ENCODE results near the gene ROBO2. TPM values are rescaled to one million over a fixed set of nuclear protein-coding genes. Genes with fewer than 3 reads are reported as not detected.

Gene ROBO2
- total RNA-seq, 4 donors from 2014 or later, result 4.7 to 8.4 (median 6.6) TPM

DNA sequence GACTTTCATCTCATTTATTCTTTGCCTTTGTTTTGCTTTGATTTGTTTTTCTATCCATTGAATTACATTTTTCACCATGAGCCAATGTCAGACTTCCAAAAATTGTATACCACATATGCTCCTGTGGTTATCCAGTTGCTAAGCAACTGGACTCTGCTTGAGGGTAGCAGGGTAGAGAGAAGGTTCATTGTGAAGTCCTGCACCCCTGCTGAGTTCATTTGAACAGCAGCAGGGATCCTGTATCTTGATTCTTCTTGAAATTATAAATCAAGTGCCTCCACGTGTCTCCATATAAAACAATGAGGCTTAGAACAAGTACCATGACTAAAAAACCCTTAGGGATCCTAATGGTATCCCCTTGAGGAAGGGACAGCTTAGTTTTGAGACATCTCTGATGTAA, 449.3 kb downstream of the ROBO2 start:
- no peak for TF ChIP-seq POLR2A (IDR thresholded peaks at IDR 0.05)
- TF ChIP-seq, protein P1, sequence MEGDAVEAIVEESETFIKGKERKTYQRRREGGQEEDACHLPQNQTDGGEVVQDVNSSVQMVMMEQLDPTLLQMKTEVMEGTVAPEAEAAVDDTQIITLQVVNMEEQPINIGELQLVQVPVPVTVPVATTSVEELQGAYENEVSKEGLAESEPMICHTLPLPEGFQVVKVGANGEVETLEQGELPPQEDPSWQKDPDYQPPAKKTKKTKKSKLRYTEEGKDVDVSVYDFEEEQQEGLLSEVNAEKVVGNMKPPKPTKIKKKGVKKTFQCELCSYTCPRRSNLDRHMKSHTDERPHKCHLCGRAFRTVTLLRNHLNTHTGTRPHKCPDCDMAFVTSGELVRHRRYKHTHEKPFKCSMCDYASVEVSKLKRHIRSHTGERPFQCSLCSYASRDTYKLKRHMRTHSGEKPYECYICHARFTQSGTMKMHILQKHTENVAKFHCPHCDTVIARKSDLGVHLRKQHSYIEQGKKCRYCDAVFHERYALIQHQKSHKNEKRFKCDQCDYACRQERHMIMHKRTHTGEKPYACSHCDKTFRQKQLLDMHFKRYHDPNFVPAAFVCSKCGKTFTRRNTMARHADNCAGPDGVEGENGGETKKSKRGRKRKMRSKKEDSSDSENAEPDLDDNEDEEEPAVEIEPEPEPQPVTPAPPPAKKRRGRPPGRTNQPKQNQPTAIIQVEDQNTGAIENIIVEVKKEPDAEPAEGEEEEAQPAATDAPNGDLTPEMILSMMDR (IDR thresholded peaks at IDR 0.05), result no peak
- Histone ChIP-seq H3K36me3 (peaks cover 0 to 4% (median 0%) of the 10 kb centered on the region in 3 donors), H3K4me3 (no peak overlapping the region), H3K27me3 (no peaks in the 10 kb centered on the region), H3K9me3 (peaks cover 0 to 7% (median 0%) of the 10 kb centered on the region in 3 donors), H3K27ac (no peak overlapping the region), H3K4me1 (no peaks in the 10 kb centered on the region)
- no peak for DNase-seq
- intact Hi-C loops (cut with DNase I), result no loop called here
- 79 to 90% methylated on average over 1 of the region's 1 CpG for WGBS, 2 donors

DNA sequence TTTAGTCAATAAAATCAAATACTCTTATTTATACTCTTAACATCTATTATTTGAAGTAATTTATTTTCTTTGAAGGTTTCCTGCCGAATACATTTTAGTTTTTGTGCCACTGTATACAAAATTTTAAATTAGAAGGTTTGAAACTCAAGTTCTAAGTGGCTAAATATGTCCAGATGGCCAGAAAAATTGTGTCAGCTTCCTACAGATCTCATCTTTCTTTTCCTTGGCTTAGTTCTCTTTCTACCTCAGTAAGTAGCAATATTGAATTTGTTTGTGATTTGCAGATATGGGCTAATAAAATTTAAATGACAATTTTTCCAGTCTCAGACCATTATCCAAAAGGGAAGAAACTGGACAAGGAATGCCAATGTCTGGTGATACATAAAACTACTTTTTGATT, 452.1 kb downstream of the ROBO2 start:
- intact Hi-C loops (cut with DNase I), result no loop called here
- H3K4me3 ChIP-seq, result no peak overlapping the region
- no peaks in the 10 kb centered on the region for H3K9me3 ChIP-seq
- no peak for TF ChIP-seq POLR2A (IDR thresholded peaks at IDR 0.05)
- TF ChIP-seq, protein P1 (IDR thresholded peaks at IDR 0.05), result no peak
- no peaks in the 10 kb centered on the region for H3K4me1 ChIP-seq
- no peaks in the 10 kb centered on the region for H3K27me3 ChIP-seq
- 68 to 72% methylated on average over 1 of the region's 1 CpG for WGBS, 2 donors
- no peak for DNase-seq
- no peak overlapping the region for H3K27ac ChIP-seq
- peaks cover 0 to 4% (median 0%) of the 10 kb centered on the region in 3 donors for H3K36me3 ChIP-seq

DNA sequence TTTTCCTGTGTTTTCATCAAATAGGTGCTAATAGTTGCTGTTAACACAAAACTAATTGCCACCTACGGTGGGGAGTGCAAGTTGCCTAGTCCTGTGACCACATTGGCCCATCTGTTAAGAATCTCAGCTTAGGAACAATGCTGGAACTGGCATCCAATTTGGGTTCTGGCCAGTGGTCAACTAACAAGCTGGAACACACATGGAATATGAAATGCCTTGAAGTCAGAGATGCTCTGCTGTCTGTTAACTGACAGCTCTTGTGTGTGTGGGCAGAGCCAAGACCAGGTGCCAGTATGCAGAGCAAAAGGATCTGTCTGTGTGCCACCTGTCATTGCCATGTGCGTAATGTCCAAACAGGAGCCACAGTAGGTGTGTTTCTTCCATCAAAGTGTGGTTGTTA, 460.8 kb downstream of the ROBO2 start:
- Histone ChIP-seq H3K27me3 (no peaks in the 10 kb centered on the region), H3K27ac (no peak overlapping the region), H3K36me3 (no peaks in the 10 kb centered on the region), H3K4me1 (no peaks in the 10 kb centered on the region), H3K4me3 (no peak overlapping the region), H3K9me3 (no peaks in the 10 kb centered on the region)
- intact Hi-C loops (cut with DNase I), result no loop called here
- 47 to 73% methylated on average over 2 of the region's 2 CpGs for WGBS, 2 donors
- TF ChIP-seq, protein P1 (IDR thresholded peaks at IDR 0.05), result no peak
- TF ChIP-seq POLR2A (IDR thresholded peaks at IDR 0.05), result no peak
- DNase-seq, result no peak

DNA sequence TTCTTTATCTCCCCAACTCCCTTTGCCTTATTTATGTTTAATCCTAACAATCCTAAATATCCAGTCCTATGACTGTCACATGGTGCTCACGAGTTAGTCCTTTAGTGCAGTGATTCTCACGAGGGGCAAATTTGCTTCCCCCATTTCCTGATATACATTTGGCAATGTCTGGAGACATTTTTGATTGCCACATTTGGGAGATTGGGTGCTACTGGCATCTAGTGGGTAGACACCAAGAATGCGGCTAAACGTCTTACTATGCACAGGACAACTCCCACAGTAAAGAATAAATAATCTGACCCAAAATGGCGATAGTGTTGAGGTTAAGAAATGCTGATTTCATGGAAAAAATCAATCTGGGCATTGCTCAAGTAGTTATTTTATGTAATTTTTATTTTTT, 466.5 kb downstream of the ROBO2 start:
- no peak overlapping the region for H3K4me3 ChIP-seq
- 82% methylated on average over 5 of the region's 5 CpGs for WGBS, 2 donors
- no peaks in the 10 kb centered on the region for H3K36me3 ChIP-seq
- H3K27me3 ChIP-seq, result no peaks in the 10 kb centered on the region
- TF ChIP-seq POLR2A (IDR thresholded peaks at IDR 0.05), result no peak
- TF ChIP-seq, protein P1 (IDR thresholded peaks at IDR 0.05), result no peak
- no peak for DNase-seq
- H3K27ac ChIP-seq, result no peak overlapping the region
- intact Hi-C loops (cut with DNase I), result no loop called here
- H3K9me3 ChIP-seq, result no peaks in the 10 kb centered on the region
- no peaks in the 10 kb centered on the region for H3K4me1 ChIP-seq

DNA sequence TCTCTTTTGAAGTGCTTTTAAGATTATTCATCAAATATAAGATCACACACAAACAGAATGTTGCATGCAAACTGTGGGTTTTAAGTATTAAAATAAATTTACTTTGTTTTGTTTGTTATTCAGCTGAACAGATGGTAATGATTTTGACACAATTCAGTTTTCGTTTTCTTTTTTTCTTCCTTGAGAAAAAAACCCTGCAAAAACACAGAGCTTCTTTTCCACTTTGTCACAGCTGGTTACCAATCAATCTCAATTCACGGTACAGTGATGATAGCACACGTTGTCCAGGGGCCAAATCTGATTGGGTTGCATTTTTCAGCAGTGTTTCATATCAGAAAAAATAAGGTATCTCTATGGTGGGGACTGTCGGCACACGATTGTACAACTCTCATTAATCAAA, 473.6 kb downstream of the ROBO2 start:
- H3K27ac ChIP-seq, result no peak overlapping the region
- TF ChIP-seq, protein P1 (IDR thresholded peaks at IDR 0.05), result no peak
- no peak for TF ChIP-seq POLR2A (IDR thresholded peaks at IDR 0.05)
- H3K4me3 ChIP-seq, result no peak overlapping the region
- no peaks in the 10 kb centered on the region for H3K4me1 ChIP-seq
- no peaks in the 10 kb centered on the region for H3K36me3 ChIP-seq
- intact Hi-C loops (cut with DNase I), result no loop called here
- no peaks in the 10 kb centered on the region for H3K9me3 ChIP-seq
- WGBS, 2 donors, result 32 to 38% methylated on average over 5 of the region's 5 CpGs
- DNase-seq, result no peak
- no peaks in the 10 kb centered on the region for H3K27me3 ChIP-seq

All from esophagus squamous epithelium (tissue), 5 donors.